Measurements from ENCODE around the gene KCNK4. TPM values are rescaled to one million over a fixed set of nuclear protein-coding genes. Genes with fewer than 3 reads are reported as not detected.
A peak's percentile ranks its signal among the peaks of the same experiment; 100 is the strongest.

The KCNK4 gene
- not detected for total RNA-seq
- long read RNA-seq, result 0 reads

GRCh38 chr11:64291262-64291751 lies at the start of gene KCNK4:
KCNK4 (plus strand) TSS chr11:64291302; CDS start chr11:64293019, 1,717 bp downstream.
- H3K9me3 ChIP-seq (replicated peaks), result no peaks in the 10 kb centered on the region
- intact Hi-C loops (cut with micrococcal nuclease), result no loop called here
- H3K36me3 ChIP-seq, result no peaks in the 10 kb centered on the region
- no peak for TF ChIP-seq CTCF (IDR thresholded peaks at IDR 0.05; ENCODE audit: borderline replicate concordance)
- peaks cover 21% of the 10 kb centered on the region for H3K4me1 ChIP-seq
- no peak for DNase-seq
- H3K27me3 ChIP-seq (ENCODE audit: low read depth), result peaks cover 67% of the 10 kb centered on the region
- H3K4me3 ChIP-seq, result peak within 1 kb of the TSS; percentile 61
- H3K27ac ChIP-seq (replicated peaks), result no peak within 1 kb of the TSS

GRCh38 chr11:64241491-64242374 lies 49.4 kb upstream of the KCNK4 start:
- TF ChIP-seq CTCF (IDR thresholded peaks at IDR 0.05; ENCODE audit: borderline replicate concordance), result peak; percentile 7
- no peaks in the 10 kb centered on the region for H3K9me3 ChIP-seq (replicated peaks)
- H3K4me3 ChIP-seq, result peak overlapping the region; percentile 84
- H3K27ac ChIP-seq (replicated peaks), result peak overlapping the region; percentile 100
- DNase-seq, result peak; percentile 51
- no peaks in the 10 kb centered on the region for H3K27me3 ChIP-seq (ENCODE audit: low read depth)
- intact Hi-C loops (cut with micrococcal nuclease), result no loop called here
- peaks cover 34% of the 10 kb centered on the region for H3K36me3 ChIP-seq
- H3K4me1 ChIP-seq, result peaks cover 64% of the 10 kb centered on the region

- TF ChIP-seq CTCF (IDR thresholded peaks at IDR 0.05; ENCODE audit: borderline replicate concordance), result no peak
- peak overlapping the region; percentile 100 for H3K27ac ChIP-seq (replicated peaks)
- no peaks in the 10 kb centered on the region for H3K27me3 ChIP-seq (ENCODE audit: low read depth)
- H3K9me3 ChIP-seq (replicated peaks), result no peaks in the 10 kb centered on the region
- no peak for DNase-seq
- peaks cover 21% of the 10 kb centered on the region for H3K36me3 ChIP-seq
- intact Hi-C loops (cut with micrococcal nuclease), result no loop called here
- H3K4me3 ChIP-seq, result peak overlapping the region; percentile 84
- peaks cover 70% of the 10 kb centered on the region for H3K4me1 ChIP-seq
These were observed 47.8 kb upstream of the KCNK4 start for GRCh38 chr11:64243236-64243854.

- Histone ChIP-seq H3K36me3 (peaks cover 17% of the 10 kb centered on the region), H3K9me3 (replicated peaks) (no peaks in the 10 kb centered on the region), H3K4me1 (peaks cover 70% of the 10 kb centered on the region), H3K4me3 (no peak overlapping the region), H3K27ac (replicated peaks) (peak overlapping the region; percentile 100), H3K27me3 (ENCODE audit: low read depth) (no peaks in the 10 kb centered on the region)
- no peak for TF ChIP-seq CTCF (IDR thresholded peaks at IDR 0.05; ENCODE audit: borderline replicate concordance)
- intact Hi-C loops (cut with micrococcal nuclease), result no loop called here
- DNase-seq, result no peak
These were observed 47.0 kb upstream of the KCNK4 start for GRCh38 chr11:64244107-64244506.

- intact Hi-C loops (cut with micrococcal nuclease), result no loop called here
- Histone ChIP-seq H3K9me3 (replicated peaks) (no peaks in the 10 kb centered on the region), H3K27me3 (ENCODE audit: low read depth) (no peaks in the 10 kb centered on the region), H3K4me1 (peaks cover 66% of the 10 kb centered on the region), H3K27ac (replicated peaks) (peak overlapping the region; percentile 97), H3K4me3 (peak overlapping the region; percentile 88), H3K36me3 (peaks cover 14% of the 10 kb centered on the region)
- no peak for DNase-seq
- no peak for TF ChIP-seq CTCF (IDR thresholded peaks at IDR 0.05; ENCODE audit: borderline replicate concordance)
These were observed 46.1 kb upstream of the KCNK4 start for GRCh38 chr11:64244966-64245365.

Measured in left ventricle myocardium inferior (tissue), 1 donor.